ENCODE results near the gene KRT84.
"Not testable (repeated sequence)": the region's sequence is repeated elsewhere in the genome, so short reads cannot be mapped to it uniquely, and the experiment has no call there.

Gene KRT84

DNA sequence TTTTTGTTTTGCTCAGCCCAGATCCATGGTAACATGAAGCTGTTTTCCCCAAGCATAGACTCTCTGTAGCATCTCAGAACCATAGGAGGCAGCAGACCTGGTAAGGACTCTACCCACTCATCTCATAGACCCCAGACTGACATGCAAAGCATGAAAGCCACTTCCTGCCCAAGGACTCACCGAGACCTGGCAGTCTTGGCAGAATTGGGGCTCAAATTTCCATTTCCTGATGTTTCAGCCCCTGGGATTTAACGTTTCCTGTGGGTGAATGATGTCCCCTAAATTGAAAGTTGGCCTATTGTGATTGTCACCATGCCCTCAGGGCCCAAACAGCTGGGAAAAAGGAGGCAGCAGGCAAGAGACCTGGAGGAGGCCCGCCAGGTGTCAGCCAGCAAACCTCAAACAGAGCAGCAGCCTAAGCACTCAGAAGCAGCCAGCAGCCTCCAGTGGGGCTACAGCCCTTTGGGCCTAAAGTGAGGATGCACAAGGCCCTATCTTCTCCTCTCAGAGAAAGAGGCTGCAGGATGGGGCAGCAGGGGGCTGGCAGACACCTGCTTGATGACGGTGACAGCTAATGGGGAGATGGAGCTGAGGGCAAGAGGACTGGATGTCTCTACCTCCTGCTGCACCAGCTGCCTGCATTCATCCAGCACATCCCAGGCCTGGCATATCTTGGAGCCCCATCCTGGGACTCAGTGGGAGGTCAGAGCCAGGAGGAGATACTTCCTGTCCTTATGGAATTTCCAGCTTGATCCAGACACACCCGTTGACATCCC is 26.7 kb downstream of the KRT84 start:
- no peak for DNase-seq

DNA sequence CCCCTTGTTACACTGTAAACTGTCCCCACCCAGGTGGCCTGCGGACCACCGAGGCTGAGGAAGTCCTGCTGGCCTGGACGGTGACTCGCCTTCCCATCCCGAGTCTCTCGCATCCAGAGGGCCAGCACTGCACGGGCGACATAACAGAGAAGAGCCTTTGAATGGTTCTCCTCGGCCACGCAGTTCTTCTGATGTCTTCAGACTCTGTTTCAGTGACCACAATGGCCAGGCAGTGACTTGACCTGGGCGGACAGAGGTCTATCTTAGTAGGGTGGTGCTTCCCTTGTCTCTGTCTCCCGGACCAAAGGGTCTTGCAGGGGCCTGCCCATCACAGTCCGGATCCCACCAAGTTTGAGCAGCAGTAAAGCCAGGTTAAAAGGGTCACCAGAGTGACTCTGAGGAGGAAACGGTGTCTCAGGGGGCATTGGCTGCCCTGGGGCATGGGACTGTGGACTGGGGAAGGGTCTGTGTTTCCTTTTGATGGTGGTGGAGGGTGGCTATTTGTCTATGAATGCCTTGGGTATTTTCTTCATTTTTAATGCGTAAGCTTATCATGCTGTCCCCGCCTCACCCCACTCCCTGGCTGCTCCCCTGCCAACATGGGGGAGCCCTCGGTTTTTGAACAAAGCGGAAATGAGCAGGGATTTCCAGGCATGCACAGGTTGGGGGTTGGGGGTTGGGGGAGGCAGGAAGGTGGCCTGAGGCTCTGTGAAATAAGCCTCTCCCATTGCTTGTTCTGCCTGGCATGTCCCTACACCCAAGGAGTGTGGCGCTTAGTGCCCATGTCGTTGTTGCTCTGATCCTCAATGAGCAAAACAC is 28.5 kb downstream of the KRT84 start:
- DNase-seq: no peak

DNA sequence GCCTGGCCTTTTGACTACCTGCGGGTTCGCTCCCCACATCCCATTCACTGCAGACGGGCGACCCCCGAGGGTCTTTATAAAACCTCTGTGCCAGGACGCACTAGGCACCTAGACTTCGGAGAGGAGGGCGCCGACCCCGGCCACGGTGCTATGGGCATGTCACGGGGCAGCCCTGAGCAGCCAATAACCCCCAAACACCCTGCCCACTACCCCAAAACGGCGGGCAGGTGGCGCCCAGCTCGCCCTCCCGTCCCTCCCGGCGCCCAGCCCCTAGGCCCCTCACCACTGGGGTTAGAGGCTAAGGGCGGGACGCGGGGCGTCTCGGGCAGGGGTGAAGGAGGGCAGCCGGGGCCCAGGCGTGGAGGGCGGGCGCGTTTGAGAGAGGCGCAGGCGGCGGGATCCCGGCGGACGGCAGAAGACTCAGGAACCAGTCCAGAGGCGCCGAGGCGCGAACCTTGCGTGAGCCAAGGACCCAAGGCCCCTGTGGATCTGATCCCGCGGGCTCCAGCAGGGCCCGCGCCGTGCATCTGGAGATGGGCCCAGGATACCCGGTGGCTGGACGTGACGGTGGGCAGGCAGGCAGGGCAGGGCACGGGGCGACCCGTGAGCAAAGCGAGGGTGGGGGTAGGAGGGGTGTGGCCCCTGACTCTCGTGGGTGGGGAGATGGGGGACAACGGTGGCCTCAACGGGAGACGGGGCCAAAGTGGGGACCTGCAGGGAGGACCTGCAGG is 29.3 kb downstream of the KRT84 start:
- DNase-seq: no peak

DNA sequence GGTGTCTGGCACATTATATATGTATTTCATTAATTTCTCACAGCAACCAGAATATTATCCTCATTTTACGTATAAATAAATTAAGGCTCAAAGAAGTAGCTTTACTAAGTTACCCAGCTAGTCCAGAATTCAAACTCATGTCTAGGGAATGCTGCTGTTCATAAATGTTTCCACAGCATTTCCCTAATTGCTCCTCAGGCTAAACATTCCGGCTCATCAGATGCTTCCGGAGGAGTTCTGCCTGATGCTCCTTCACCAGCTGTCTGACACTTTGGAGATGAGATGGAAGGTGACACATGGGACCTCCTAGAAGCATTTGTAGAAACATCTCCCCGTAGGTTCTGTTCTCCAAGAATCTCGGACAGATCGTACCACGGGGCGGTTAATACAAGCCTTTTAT is 30.3 kb downstream of the KRT84 start:
- no peak for DNase-seq

DNA sequence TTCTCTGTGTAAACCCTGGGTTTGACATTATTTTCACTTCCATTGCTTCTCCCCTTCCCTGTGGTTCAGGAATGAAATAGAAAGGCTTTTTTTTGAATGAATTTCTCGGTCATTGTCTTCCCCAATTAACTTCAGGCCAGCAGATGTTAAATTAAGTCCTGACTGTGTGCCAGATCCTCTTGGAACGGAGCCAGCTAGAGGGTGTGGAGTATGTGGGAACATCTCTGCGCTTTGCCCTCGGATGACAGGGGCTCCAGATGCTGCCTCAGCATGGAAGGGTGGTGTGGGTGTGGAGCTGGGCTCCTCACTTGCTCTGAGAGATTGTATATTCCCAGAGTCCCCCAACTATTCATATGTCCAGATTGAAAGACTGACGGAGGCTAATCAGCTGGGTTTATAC is 31.3 kb downstream of the KRT84 start:
- no peak for DNase-seq

DNA sequence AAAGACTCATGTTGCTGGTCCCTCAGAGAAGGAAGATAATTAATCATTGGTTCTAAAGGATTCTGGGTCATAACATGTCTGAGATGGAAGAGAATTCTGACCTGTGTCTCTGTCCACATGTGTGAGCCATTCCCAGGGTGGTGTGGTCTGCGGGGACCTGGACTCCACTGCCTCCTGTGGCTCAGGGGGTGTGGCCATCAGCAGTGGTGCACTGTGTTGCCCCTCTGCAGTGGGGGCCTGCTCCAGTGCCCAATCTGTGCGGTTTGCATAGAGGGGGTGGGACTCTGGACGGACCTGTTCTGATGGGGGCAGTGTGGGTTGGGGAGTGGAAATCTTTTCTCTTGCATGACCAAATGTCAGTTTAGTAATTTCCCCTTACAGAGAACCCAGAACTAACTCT is 31.7 kb downstream of the KRT84 start:
- no peak for DNase-seq

- DNase-seq: no peak
Measured at GRCh38 chr12:52352951-52353350, 32.5 kb downstream of the KRT84 start.

DNA sequence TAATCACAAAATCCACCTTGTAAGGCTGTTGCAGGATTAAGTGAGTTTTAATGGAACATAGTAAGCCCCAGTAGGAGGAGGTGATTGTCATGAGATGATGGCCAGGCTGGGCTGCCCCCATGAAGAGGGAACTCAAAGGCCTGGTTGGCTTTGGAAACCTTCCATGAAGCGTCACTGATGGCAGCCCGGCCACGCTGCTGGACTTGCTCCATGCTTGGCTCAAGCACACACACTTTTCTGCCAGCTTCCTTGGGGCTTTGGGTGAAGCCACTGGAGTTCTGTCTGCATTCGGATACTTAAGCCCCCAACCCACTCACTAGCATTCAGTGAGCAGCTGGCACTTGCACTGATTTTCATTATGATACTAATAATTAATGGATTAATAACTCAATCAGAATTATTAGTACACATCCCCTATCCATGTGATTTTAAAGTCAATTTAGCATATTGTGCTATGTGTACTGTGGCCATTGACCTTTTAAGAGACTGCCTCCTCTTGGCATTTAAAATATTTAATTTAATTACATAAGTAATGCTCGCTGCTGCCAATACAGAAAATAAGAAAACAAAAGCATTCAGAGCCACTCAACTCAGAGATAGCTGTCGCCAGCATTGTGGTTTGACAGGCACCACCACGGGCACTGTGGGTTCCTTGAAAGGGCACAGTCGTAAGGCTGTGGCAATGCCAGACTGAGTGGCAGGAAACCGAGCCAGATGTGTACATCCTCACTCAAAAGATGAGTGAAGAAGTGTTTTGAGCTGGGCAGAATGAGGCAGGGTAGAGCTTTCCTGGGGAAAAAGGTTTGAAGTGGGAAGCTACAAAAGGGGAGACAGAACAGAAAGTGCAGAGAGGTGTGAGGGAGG is 34.0 kb downstream of the KRT84 start:
- DNase-seq: peak; percentile 30

GRCh38 chr12:52350786-52351185 is 34.7 kb downstream of the KRT84 start:
- DNase-seq: no peak

DNA sequence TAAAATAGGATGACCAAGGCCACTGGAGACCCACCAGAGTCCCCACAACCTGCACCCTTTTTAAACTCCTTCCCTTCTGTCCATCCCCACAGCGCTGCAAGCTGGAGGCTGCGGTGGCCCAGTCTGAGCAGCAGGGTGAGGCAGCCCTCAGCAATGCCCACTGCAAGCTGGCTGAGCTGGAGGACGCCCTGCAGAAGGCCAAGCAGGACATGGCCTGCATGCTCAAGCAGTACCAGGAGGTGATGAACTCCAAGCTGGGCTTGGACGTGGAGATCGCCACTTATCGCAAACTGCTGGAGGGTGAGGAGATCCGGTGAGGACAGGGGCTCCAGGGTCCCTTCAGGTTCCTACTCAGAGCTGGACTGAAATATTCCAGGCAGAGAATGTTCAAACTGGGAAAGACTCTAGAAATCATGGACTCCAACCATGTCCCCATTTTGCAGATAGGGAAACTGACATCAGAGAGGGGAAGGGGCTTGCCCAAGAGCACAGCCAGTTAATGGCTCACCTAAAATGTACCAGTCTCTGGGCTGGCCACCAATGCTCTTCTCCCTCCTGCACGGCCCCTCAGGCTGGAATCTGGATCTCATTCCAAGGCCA is 35.3 kb downstream of the KRT84 start:
- no peak for DNase-seq

- DNase-seq: no peak
Measured at GRCh38 chr12:52349196-52349595, 36.3 kb downstream of the KRT84 start.

DNA sequence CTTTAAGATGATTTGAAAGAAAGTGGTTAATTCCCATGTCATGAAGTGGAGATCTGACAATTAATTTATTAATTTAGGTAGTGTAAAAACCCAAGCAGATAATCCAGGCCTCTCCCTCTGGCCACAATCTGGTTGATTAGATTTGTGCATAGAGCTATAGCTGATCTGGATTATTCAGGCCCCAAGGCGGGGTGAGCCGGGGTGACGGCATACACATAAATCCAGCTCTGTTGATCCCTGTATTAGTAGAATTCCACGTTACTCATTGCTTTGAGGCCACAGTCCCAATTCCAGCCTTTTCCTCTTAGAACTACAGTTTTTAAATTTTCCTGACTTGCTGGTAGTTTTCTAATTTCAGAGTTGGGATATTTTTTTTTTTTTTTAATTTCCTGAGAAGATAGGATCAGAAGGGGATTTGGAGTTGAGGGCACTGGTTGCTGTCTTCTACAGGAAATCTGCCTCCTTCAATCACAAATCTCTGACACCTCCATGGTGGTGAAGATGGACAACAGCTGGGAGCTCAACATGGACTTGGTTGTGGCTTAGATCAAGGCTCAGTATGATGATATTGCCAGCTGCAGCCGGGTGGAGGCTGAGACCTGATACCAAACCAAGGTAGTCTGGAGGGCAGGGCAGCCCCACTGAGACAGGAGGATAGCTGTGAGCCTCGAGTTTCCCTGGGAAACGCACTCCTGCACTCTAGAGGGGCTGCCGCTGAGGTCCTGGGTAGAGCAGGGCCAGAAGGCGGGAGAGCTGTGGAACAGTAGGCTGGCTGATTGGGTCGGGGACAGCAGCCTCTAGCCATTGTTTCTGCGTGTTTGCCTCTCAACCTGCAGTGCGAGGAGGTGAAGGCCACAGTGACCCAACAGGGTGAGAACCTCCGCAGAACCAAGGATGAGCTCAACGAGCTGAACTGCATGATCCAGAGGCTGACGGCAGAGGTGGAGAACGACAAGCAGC is 37.6 kb downstream of the KRT84 start:
- no peak for DNase-seq

- DNase-seq: no peak
Measured at GRCh38 chr12:52347016-52347415, 38.4 kb downstream of the KRT84 start.

GRCh38 chr12:52346593-52346992 is 38.9 kb downstream of the KRT84 start:
- no peak for DNase-seq

DNA sequence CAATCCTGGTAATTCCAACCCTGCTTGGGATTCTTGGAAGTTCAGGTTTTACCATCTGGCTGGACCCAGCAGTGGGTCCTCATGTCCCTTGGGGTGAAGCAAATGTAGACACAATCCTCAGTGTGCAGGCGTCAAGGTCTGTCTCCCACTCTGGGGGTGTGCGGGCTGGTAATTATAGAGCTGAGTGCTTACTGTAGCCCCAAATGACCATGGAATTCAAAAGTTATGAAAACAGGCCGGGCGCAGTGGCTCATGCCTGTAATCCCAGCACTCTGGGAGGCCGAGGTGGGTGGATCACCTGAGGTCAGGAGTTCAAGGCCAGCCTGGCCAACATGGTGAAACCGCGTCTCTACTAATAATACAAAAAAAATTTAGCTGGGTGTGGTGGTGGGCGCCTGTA is 40.4 kb downstream of the KRT84 start:
- DNase-seq: not testable (repeated sequence)

GRCh38 chr12:52344111-52344510 is 41.3 kb downstream of the KRT84 start:
- no peak for DNase-seq

DNA sequence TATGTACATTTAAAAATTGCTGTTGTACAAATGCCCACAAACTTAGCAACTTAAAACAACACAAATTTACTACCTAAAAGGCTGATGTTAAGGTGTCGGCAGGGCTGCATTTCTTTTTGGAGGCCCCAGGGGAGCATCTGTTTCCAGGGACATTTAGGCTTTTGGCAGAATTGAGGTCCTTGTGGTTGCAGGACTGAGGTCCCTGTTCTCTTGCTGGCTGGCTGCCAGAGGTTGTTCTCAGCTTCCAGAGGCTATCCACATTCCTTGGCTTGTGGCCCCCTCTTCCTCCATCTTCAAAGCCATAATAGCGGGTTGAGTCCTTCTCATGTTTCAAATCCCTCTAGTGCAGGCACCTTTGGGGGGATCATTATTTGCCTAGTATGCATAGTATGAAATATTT is 41.9 kb downstream of the KRT84 start:
- no peak for DNase-seq

DNA sequence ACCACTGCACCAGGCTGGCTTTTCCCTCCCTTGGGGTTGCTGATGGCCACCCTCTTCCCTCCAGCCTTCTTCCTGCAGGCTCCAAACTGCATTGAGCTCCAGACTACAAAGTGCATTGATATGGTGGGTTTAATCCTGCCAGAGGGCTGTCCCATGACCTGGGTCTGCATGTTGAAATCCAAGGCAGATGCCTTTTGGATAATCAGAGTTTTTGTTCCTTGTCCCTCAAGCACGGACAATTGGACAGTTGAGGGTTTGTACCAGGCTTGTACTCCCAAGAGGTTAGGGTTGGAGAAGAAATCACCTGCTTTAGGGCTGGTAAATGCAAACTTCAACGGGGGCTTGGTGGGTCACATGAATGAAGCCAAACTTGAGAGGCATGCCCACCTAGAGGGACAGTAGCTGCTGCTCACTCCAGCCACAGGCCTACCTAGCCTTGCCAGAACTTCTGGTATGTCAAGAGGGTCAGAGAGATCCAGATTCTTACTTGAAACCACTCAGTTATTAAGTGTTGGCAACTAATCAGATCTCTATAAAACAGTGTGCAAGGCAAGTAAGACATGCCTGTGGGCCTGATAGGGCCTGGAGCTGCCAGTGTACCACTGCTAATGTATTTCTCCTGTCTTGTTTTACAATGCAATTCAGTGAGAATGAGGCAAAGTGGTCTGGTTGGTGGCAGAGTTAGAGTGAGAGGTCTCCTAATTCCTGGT is 42.5 kb downstream of the KRT84 start:
- no peak for DNase-seq

GRCh38 chr12:52341066-52341580 is 44.3 kb downstream of the KRT84 start:
- DNase-seq: no peak
